Esophagus muscularis mucosa (tissue), 4 donors: ENCODE results near the gene SLC16A2.

Experiments used
- CTCF ChIP-seq, 3 experiments: fragments of 200-600 bp in 2 of 3; fragments of 450-650 bp in 1 of 3; sonication (generic) in 2 of 3; IDR thresholded peaks; one replicate each; pipeline ENCODE4 v1.5.1; 2017 to 2019; ENCODE audit warnings: antibody characterized with exemption in 3 of 3, mild to moderate bottlenecking in 2 of 3, moderate library complexity in 1 of 3
- EP300 ChIP-seq: sonication (generic); formaldehyde crosslinking; IDR thresholded peaks from one replicate; pipeline ENCODE4 v1.6.1; 2017; ENCODE audit warnings: antibody characterized with exemption
- POLR2A ChIP-seq: fragments of 450-650 bp; IDR thresholded peaks from one replicate; pipeline ENCODE4 v1.6.1; 2017; ENCODE audit warnings: antibody characterized with exemption, moderate library complexity, mild to moderate bottlenecking, low read depth
- POLR2AphosphoS5 ChIP-seq, 2 donors: sonication (generic); formaldehyde crosslinking; IDR thresholded peaks; one replicate each; pipeline ENCODE4 v1.6.1; 2017; ENCODE audit warnings: antibody characterized with exemption in 2 of 2

- TF ChIP-seq POLR2A (no peak), CTCF (IDR thresholded peaks at IDR 0.05) (no peak), EP300 (no peak), POLR2AphosphoS5 (IDR thresholded peaks at IDR 0.05) (no peak)
Measured at GRCh38 chrX:74437530-74437929, 16.2 kb downstream of the SLC16A2 start.
